Measurements from ENCODE around the gene SIRPD.

SIRPD gene

DNA sequence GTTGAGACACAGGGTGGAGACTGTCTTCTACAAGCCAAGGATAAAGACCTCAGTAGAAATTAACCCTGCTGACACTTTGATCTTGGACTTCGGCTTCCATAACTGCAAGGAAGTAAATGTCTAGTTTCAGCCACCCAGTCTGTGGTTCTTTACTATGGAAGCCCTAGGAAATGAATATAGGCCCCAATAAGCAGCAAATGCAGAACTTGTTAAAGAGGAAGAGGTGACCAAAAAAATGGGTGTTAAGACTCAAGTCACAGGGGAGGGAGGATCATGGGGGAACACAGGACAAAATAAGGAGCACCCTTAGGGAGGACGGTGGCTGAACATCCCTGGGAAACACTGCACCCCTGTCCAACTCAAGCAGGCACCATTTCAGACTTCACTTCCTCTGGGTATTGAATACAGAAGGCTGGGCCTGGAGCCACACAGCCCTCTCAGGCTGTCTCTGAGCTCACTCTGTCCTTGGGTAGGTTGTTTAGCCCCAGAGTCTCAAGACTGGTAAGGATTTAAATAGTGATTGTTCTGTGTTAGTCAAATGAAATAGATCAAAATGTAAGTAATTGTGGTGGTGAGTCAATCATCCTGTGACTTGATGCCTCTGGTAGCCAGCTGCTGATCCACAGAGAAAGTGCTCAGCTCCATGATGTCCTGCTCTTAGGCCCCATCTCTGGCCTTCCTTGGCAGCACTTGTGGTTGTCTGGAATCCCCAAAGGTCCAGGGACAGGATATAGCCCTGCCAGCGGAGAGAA lies 30.5 kb upstream of the SIRPD start (continued):
- TF ChIP-seq, protein P1, sequence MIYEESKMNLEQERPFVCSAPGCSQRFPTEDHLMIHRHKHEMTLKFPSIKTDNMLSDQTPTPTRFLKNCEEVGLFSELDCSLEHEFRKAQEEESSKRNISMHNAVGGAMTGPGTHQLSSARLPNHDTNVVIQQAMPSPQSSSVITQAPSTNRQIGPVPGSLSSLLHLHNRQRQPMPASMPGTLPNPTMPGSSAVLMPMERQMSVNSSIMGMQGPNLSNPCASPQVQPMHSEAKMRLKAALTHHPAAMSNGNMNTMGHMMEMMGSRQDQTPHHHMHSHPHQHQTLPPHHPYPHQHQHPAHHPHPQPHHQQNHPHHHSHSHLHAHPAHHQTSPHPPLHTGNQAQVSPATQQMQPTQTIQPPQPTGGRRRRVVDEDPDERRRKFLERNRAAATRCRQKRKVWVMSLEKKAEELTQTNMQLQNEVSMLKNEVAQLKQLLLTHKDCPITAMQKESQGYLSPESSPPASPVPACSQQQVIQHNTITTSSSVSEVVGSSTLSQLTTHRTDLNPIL (CRISPR knock-in tag; IDR thresholded peaks at IDR 0.05; ENCODE audit: low read depth): no peak
- TF ChIP-seq CSDC2 (CRISPR knock-in tag; IDR thresholded peaks at IDR 0.05): no peak
- no peak for TF ChIP-seq ZNF8 (CRISPR knock-in tag; IDR thresholded peaks at IDR 0.05)
- TF ChIP-seq, protein P2, sequence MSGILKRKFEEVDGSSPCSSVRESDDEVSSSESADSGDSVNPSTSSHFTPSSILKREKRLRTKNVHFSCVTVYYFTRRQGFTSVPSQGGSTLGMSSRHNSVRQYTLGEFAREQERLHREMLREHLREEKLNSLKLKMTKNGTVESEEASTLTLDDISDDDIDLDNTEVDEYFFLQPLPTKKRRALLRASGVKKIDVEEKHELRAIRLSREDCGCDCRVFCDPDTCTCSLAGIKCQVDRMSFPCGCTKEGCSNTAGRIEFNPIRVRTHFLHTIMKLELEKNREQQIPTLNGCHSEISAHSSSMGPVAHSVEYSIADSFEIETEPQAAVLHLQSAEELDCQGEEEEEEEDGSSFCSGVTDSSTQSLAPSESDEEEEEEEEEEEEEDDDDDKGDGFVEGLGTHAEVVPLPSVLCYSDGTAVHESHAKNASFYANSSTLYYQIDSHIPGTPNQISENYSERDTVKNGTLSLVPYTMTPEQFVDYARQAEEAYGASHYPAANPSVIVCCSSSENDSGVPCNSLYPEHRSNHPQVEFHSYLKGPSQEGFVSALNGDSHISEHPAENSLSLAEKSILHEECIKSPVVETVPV (CRISPR knock-in tag; IDR thresholded peaks at IDR 0.05): no peak
- TF ChIP-seq ZNF70 (CRISPR knock-in tag; IDR thresholded peaks at IDR 0.05): no peak

DNA sequence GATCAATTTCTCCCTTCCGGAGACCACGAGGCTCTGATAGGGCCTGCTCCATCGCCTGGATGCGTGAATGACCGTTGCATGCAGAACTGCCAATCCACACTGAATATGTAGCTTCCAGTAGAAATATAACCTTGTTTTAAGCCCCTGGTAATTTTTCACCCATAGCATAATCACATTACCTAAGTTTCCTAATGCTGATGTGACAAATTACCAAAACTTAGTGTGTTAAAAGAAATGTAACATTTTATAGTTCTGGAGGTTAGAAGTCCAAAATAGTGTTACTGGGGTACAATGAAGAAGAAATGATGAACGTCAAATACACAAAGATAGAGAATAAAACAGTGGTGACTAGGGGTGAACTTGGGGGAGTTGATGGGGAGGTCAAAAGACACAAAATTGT lies 22.0 kb upstream of the SIRPD start:
- no peak for TF ChIP-seq GLIS3 (CRISPR knock-in tag; IDR thresholded peaks at IDR 0.05)
- no peak for TF ChIP-seq ISL1 (CRISPR knock-in tag; IDR thresholded peaks at IDR 0.05)
- no peak for TF ChIP-seq OSR1 (CRISPR knock-in tag; IDR thresholded peaks at IDR 0.05)
- TF ChIP-seq, protein P2 (CRISPR knock-in tag; IDR thresholded peaks at IDR 0.05): no peak
- no peak for TF ChIP-seq ZFP3 (CRISPR knock-in tag; IDR thresholded peaks at IDR 0.05)
- TF ChIP-seq ESRRG (CRISPR knock-in tag; IDR thresholded peaks at IDR 0.05): no peak
- TF ChIP-seq ARNTL (CRISPR knock-in tag; IDR thresholded peaks at IDR 0.05; ENCODE audit: borderline replicate concordance, low read depth): no peak
- no peak for TF ChIP-seq TCF4 (CRISPR knock-in tag; IDR thresholded peaks at IDR 0.05; ENCODE audit: borderline replicate concordance)
- no peak for TF ChIP-seq CSDC2 (CRISPR knock-in tag; IDR thresholded peaks at IDR 0.05)
- TF ChIP-seq, protein P3, sequence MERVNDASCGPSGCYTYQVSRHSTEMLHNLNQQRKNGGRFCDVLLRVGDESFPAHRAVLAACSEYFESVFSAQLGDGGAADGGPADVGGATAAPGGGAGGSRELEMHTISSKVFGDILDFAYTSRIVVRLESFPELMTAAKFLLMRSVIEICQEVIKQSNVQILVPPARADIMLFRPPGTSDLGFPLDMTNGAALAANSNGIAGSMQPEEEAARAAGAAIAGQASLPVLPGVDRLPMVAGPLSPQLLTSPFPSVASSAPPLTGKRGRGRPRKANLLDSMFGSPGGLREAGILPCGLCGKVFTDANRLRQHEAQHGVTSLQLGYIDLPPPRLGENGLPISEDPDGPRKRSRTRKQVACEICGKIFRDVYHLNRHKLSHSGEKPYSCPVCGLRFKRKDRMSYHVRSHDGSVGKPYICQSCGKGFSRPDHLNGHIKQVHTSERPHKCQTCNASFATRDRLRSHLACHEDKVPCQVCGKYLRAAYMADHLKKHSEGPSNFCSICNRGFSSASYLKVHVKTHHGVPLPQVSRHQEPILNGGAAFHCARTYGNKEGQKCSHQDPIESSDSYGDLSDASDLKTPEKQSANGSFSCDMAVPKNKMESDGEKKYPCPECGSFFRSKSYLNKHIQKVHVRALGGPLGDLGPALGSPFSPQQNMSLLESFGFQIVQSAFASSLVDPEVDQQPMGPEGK (CRISPR knock-in tag; IDR thresholded peaks at IDR 0.05; ENCODE audit: borderline replicate concordance): no peak
- TF ChIP-seq ZNF565 (CRISPR knock-in tag; conservative IDR thresholded peaks at IDR 0.05; ENCODE audit: low read depth): no peak
- no peak for TF ChIP-seq ZC3H10 (CRISPR knock-in tag; IDR thresholded peaks at IDR 0.05)
- no peak for TF ChIP-seq ZNF8 (CRISPR knock-in tag; IDR thresholded peaks at IDR 0.05)
- TF ChIP-seq, protein P4, sequence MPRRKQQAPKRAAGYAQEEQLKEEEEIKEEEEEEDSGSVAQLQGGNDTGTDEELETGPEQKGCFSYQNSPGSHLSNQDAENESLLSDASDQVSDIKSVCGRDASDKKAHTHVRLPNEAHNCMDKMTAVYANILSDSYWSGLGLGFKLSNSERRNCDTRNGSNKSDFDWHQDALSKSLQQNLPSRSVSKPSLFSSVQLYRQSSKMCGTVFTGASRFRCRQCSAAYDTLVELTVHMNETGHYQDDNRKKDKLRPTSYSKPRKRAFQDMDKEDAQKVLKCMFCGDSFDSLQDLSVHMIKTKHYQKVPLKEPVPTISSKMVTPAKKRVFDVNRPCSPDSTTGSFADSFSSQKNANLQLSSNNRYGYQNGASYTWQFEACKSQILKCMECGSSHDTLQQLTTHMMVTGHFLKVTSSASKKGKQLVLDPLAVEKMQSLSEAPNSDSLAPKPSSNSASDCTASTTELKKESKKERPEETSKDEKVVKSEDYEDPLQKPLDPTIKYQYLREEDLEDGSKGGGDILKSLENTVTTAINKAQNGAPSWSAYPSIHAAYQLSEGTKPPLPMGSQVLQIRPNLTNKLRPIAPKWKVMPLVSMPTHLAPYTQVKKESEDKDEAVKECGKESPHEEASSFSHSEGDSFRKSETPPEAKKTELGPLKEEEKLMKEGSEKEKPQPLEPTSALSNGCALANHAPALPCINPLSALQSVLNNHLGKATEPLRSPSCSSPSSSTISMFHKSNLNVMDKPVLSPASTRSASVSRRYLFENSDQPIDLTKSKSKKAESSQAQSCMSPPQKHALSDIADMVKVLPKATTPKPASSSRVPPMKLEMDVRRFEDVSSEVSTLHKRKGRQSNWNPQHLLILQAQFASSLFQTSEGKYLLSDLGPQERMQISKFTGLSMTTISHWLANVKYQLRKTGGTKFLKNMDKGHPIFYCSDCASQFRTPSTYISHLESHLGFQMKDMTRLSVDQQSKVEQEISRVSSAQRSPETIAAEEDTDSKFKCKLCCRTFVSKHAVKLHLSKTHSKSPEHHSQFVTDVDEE (CRISPR knock-in tag; IDR thresholded peaks at IDR 0.05): no peak
- no peak for TF ChIP-seq ZNF70 (CRISPR knock-in tag; IDR thresholded peaks at IDR 0.05)
- no peak for TF ChIP-seq RARB (CRISPR knock-in tag; IDR thresholded peaks at IDR 0.05)
- TF ChIP-seq ZFP30 (CRISPR knock-in tag; IDR thresholded peaks at IDR 0.05): no peak
- TF ChIP-seq, protein P1 (CRISPR knock-in tag; IDR thresholded peaks at IDR 0.05; ENCODE audit: low read depth): no peak
- no peak for ATAC-seq

DNA sequence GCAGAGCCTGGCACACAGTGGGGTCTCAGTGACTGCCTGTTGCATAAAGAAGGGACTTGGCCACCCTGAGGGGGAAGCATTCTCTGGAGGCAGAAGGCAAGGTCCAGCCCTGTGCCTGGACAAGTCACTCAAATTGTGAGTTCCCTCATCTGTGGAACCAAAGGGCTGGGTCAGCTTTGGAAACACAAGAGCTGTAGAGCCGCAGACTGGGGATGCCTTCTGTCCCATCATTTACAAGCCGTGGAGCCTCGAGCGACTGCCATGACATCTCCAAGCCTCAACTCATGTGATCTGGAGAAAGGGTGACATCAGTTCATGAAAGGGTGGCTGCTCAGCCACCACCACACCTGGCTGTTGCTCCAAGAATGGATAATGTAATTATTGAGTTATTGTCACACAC lies 20.4 kb upstream of the SIRPD start:
- no peak for TF ChIP-seq TOX (CRISPR knock-in tag; IDR thresholded peaks at IDR 0.05; ENCODE audit: borderline replicate concordance)
- TF ChIP-seq ZNF565 (CRISPR knock-in tag; conservative IDR thresholded peaks at IDR 0.05; ENCODE audit: low read depth): no peak
- TF ChIP-seq, protein P2 (CRISPR knock-in tag; IDR thresholded peaks at IDR 0.05): no peak
- TF ChIP-seq BACH2 (CRISPR knock-in tag; IDR thresholded peaks at IDR 0.05; ENCODE audit: borderline replicate concordance): no peak
- no peak for TF ChIP-seq SNAI2 (CRISPR knock-in tag; IDR thresholded peaks at IDR 0.05)
- TF ChIP-seq ARNTL (CRISPR knock-in tag; IDR thresholded peaks at IDR 0.05; ENCODE audit: borderline replicate concordance, low read depth): no peak
- no peak for TF ChIP-seq ISL1 (CRISPR knock-in tag; IDR thresholded peaks at IDR 0.05)
- no peak for TF ChIP-seq PPARA (CRISPR knock-in tag; IDR thresholded peaks at IDR 0.05; ENCODE audit: borderline replicate concordance)
- no peak for TF ChIP-seq ZNF8 (CRISPR knock-in tag; IDR thresholded peaks at IDR 0.05)
- TF ChIP-seq, protein P5, sequence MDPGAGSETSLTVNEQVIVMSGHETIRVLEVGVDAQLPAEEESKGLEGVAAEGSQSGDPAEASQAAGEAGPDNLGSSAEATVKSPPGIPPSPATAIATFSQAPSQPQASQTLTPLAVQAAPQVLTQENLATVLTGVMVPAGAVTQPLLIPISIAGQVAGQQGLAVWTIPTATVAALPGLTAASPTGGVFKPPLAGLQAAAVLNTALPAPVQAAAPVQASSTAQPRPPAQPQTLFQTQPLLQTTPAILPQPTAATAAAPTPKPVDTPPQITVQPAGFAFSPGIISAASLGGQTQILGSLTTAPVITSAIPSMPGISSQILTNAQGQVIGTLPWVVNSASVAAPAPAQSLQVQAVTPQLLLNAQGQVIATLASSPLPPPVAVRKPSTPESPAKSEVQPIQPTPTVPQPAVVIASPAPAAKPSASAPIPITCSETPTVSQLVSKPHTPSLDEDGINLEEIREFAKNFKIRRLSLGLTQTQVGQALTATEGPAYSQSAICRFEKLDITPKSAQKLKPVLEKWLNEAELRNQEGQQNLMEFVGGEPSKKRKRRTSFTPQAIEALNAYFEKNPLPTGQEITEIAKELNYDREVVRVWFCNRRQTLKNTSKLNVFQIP (CRISPR knock-in tag; IDR thresholded peaks at IDR 0.05; ENCODE audit: borderline replicate concordance, low read depth): no peak

More for the DNA sequence above, 20.4 kb upstream of the SIRPD start:
- ATAC-seq: no peak
